Measurements from ENCODE around the gene PTPN23.

GRCh38 chr3:47378869-47379268, 2.0 kb upstream of the PTPN23 start:
- TF ChIP-seq SP3 (tag by site-specific recombination; IDR thresholded peaks at IDR 0.05) = no peak
- TF ChIP-seq CTCF (tag by site-specific recombination; IDR thresholded peaks at IDR 0.05) = no peak
- TF ChIP-seq ZBTB17 (tag by site-specific recombination; IDR thresholded peaks at IDR 0.05) = no peak
- no peak for TF ChIP-seq ZNF121 (tag by site-specific recombination; IDR thresholded peaks at IDR 0.05)
- TF ChIP-seq MYNN (tag by site-specific recombination; IDR thresholded peaks at IDR 0.05; ENCODE audit: borderline replicate concordance) = no peak
- no peak for TF ChIP-seq PATZ1 (tag by site-specific recombination; IDR thresholded peaks at IDR 0.05)
- no peak for TF ChIP-seq REST (tag by site-specific recombination; IDR thresholded peaks at IDR 0.05)
- no peak for TF ChIP-seq MZF1 (tag by site-specific recombination; IDR thresholded peaks at IDR 0.05; ENCODE audit: borderline replicate concordance)
- TF ChIP-seq ZBTB49 (tag by site-specific recombination; IDR thresholded peaks at IDR 0.05; ENCODE audit: low read depth) = no peak
- TF ChIP-seq ZNF248 (tag by site-specific recombination; IDR thresholded peaks at IDR 0.05) = no peak
